HG03064 (cell line): ENCODE data around the gene NFE2L3.
"Not testable (repeated sequence)": the region's sequence is repeated elsewhere in the genome, so short reads cannot be mapped to it uniquely, and the experiment has no call there.

Source experiments
- ATAC-seq: cut with Tn5 transposase; IDR thresholded peaks from one replicate; pipeline ENCODE4 v1.9.1; 2021; ENCODE audit warnings: low read depth; ENCODE audit not compliant: unreplicated experiment

NFE2L3 gene

GRCh38 chr7:26144184-26145080 lies 7.6 kb upstream of the NFE2L3 start:
- no peak for ATAC-seq

GRCh38 chr7:26145238-26145637 lies 6.8 kb upstream of the NFE2L3 start:
- no peak for ATAC-seq

- no peak for ATAC-seq
Measured at GRCh38 chr7:26147030-26147429, 5.0 kb upstream of the NFE2L3 start.

GRCh38 chr7:26147646-26148306 lies 4.2 kb upstream of the NFE2L3 start:
- ATAC-seq: not testable (repeated sequence)

GRCh38 chr7:26148307-26148700 lies 3.7 kb upstream of the NFE2L3 start:
- ATAC-seq: not testable (repeated sequence)

- ATAC-seq: no peak
Measured at GRCh38 chr7:26149391-26149977, 2.5 kb upstream of the NFE2L3 start.

- ATAC-seq: no peak
Measured at GRCh38 chr7:26151096-26151495, 902 bp upstream of the NFE2L3 start.

GRCh38 chr7:26151650-26151952 lies 397 bp upstream of the NFE2L3 start:
- ATAC-seq: no peak

- peak; percentile 29 for ATAC-seq
Measured at GRCh38 chr7:26152782-26153240, 813 bp downstream of the NFE2L3 start.

GRCh38 chr7:26153241-26153822 lies 1.3 kb downstream of the NFE2L3 start:
- ATAC-seq: no peak

GRCh38 chr7:26153823-26154783 lies 2.1 kb downstream of the NFE2L3 start:
- no peak for ATAC-seq

GRCh38 chr7:26155531-26156375 lies 3.8 kb downstream of the NFE2L3 start:
- ATAC-seq: no peak

- no peak for ATAC-seq
Measured at GRCh38 chr7:26156451-26157420, 4.7 kb downstream of the NFE2L3 start.

- no peak for ATAC-seq
Measured at GRCh38 chr7:26157520-26158105, 5.6 kb downstream of the NFE2L3 start.

- ATAC-seq: no peak
Measured at GRCh38 chr7:26159243-26159642, 7.2 kb downstream of the NFE2L3 start.

GRCh38 chr7:26160896-26161295 lies 8.9 kb downstream of the NFE2L3 start:
- ATAC-seq: no peak

GRCh38 chr7:26162431-26162830 lies 10.4 kb downstream of the NFE2L3 start:
- ATAC-seq: no peak

- not testable (repeated sequence) for ATAC-seq
Measured at GRCh38 chr7:26163804-26164203, 11.8 kb downstream of the NFE2L3 start.
